GF-D8 (cell line): ENCODE data around the gene BHMT.
"Not testable (repeated sequence)": the region's sequence is repeated elsewhere in the genome, so short reads cannot be mapped to it uniquely, and the experiment has no call there.

ENCODE experiments used
- DNase-seq: peaks from one replicate; lab custom pipeline; 2025; lab: John Stamatoyannopoulos, UW

Gene BHMT

DNA sequence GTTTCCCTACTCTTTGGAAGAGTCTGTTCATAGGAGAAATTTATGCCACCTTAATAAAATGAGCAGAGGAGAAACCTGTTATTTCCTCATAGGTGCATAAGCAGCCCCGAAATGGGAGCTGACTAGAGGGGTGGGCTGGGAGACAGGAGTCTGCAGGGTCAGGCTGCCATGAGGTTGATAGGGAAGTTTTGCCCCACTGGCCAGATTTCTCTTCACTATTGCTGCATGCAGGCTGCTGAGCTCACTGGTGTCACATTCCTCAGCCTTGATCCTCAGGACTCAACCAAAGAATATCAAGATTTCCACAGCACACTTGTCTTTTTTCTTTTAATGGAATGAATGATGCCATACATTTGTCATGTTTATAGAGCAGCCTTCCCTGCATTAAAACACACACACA is 60.7 kb downstream of the BHMT start:
- no peak for DNase-seq

DNA sequence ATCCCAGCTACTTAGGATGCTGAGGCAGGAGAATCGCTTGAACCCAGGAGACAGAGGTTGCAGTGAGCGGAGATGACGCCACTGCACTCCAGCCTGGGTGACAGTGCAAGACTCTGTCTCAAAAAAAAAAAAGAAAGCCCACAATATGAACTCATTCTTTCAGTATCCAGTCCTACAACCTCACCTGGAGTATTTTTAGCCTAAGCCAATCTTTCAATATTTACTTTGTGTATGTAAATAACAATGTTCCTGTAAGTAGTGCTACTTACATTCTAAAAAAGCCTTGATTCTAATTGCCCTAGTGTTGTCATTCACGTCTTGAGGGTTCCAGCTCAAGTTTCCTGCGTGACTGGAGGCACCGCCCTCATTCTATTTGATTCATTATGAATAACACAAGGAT is 62.0 kb downstream of the BHMT start:
- DNase-seq: no peak

DNA sequence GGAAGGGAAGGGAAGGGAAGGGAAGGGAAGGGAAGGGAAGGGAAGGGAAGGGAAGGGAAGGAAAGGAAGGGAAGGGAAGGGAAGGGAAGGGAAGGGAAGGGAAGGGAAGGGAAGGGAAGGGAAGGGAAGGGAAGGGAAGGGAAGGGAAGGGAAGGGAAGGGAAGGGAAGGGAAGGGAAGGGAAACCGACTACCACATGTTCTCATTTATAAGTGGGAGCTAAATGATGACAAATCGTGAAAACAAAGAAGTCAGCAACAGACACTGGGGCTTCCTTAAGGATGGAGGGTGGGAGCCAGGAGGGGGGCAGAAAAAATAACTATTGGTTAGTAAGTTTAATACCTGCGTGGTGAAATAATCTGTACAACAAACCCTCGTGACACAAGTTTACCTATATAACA is 68.8 kb downstream of the BHMT start:
- DNase-seq: not testable (repeated sequence)

DNA sequence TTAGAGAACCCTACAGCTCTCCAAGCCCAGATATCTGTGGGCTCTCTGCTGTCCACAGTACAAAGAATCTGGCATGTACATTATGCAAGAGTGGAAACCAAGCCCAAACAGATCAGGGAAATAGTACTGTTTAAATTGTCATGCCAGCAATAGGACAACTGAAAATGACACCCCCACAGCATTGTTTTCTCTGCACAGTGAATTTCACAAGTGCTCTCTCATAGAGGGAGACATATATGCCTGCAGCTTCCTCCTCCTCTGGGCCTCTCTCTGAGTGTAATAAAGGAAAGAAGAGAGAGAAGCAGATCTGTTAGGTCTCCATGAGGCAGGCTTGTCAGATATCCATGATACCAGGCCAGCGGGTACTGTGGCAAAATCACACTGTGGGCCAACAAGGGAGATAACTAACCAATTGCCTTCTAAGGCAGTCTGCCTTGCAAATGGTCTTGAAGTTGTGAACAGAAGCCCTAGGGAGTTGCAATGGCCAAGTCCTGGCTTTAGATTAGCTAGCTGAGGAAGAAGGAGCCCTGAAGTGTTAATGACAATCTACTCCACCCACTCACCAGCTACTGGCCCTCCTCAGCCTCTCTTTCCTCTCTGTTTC is 69.9 kb downstream of the BHMT start:
- no peak for DNase-seq
